ENCODE data around the gene EIPR1. TPM values are rescaled to one million over a fixed set of nuclear protein-coding genes. Genes with fewer than 3 reads are reported as not detected.

Gene EIPR1
- total and polyA plus RNA-seq, 10 of the 15 experiments (the other 5 are each of a cell fraction or from before 2014, with no cell fraction given) = 23.6 to 61.2 (median 42.2) TPM

DNA sequence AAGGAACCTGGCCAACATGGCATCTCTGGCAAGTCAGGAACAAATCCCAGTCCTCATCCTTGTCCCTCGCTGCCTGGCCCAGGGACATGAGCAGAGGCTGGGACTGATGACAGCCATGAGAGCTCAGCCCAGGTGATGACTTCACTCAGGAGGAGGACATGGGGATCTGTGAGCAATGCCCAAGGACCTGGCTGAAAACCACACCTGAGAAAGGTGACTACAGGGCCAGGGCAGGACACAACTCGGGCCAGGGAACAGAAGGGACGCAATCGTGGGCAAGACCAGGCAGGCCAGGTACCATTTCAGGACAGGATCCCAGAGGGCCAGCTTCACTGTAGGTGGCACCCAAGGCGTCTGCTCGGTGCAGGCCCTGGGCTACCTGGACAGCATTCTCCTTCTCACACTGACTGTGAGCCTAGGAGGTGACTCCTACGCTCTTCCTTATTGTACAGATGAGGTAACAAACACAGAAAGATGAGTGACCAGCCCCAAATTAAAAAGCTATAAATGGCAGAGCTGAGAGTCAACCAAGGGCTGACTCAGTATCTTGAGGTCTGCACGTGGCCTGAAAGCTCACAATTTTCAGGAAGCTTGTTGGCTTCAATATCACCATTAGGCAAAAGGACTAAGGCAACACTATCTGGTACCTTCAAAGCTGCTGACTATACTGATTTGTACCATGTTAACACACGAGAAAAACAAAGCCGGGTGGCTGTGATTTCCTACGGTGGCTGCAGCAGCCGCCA is 141.1 kb downstream of the EIPR1 start:
- peak overlapping the region; percentile 24; the same call in 1 of the 2 replicates for H3K27ac ChIP-seq (ENCODE audit: control insufficient read depth, insufficient read depth)
- H3K4me1 ChIP-seq (ENCODE audit: control insufficient read depth, insufficient read depth, low read length) = peaks cover 24% of the 10 kb centered on the region
- in situ Hi-C loops (cut with MboI) (no loop called here), intact Hi-C loops (cut with micrococcal nuclease; ENCODE audit: unreplicated experiment) (no loop called here)
- ChIA-PET POLR2A (interaction anchor here (0.7 to 1.4 kb wide), 2 partner anchors 11 to 348 kb away, joined by 3 to 4 read pairs; no protein-coding TSS in a partner anchor), SMC1A (ENCODE audit: uncharacterized antibody, unreplicated experiment) (interaction anchor here (5.7 kb wide), 1 partner anchor 12 kb away, joined by 25 read pairs; no protein-coding TSS in a partner anchor), CTCF (interaction anchor here (1.0 kb wide), 1 partner anchor 30 kb away, joined by 3 read pairs; no protein-coding TSS in a partner anchor), RAD21 (ENCODE audit: unreplicated experiment) (interaction anchor here (1.1 to 1.4 kb wide), 2 partner anchors 13 to 18 kb away, joined by 3 to 7 read pairs; no protein-coding TSS in a partner anchor)
- H3K4me3 ChIP-seq = no peak overlapping the region
- H3K9me3 ChIP-seq (replicated peaks; ENCODE audit: control insufficient read depth, insufficient read depth, low read length) = no peaks in the 10 kb centered on the region; the same call in 2 of the 3 replicates
- peaks cover 0 to 3% of the 10 kb centered on the region in 2 experiments; a peak in 2 of 4 replicates for H3K36me3 ChIP-seq (ENCODE audit: control insufficient read depth in 2 of 2, insufficient read depth in 2 of 2, low read length in 1 of 2)
- H2AFZ ChIP-seq (ENCODE audit: control insufficient read depth, low read depth, low read length) = no peak overlapping the region
- ATAC-seq = no peak
- no peaks in the 10 kb centered on the region; the same call in 1 of the 2 replicates for H3K79me2 ChIP-seq (ENCODE audit: control insufficient read depth, insufficient read depth, low read length)
- no peaks in the 10 kb centered on the region for H3K27me3 ChIP-seq (replicated peaks in 1 of 2; ENCODE audit: control insufficient read depth in 2 of 2, insufficient read depth in 2 of 2, low read length in 1 of 2)
- no peak overlapping the region for H3K9ac ChIP-seq (ENCODE audit: control insufficient read depth, insufficient read depth, low read length)
- no peak overlapping the region for H3K4me2 ChIP-seq (ENCODE audit: control insufficient read depth, insufficient read depth)
- no peak for TF ChIP-seq LARP7 (IDR thresholded peaks at IDR 0.05)
- TF ChIP-seq, protein P1, sequence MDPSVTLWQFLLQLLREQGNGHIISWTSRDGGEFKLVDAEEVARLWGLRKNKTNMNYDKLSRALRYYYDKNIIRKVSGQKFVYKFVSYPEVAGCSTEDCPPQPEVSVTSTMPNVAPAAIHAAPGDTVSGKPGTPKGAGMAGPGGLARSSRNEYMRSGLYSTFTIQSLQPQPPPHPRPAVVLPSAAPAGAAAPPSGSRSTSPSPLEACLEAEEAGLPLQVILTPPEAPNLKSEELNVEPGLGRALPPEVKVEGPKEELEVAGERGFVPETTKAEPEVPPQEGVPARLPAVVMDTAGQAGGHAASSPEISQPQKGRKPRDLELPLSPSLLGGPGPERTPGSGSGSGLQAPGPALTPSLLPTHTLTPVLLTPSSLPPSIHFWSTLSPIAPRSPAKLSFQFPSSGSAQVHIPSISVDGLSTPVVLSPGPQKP (IDR thresholded peaks at IDR 0.05; ENCODE audit: low read depth, low read length) = no peak
- TF ChIP-seq FOXM1 (IDR thresholded peaks at IDR 0.05; ENCODE audit: low read depth, low read length) = no peak
- TF ChIP-seq POLR2AphosphoS5 (IDR thresholded peaks at IDR 0.05; ENCODE audit: low read length) = no peak
- TF ChIP-seq ESRRA (IDR thresholded peaks at IDR 0.05; ENCODE audit: low read length) = no peak
- no peak for TF ChIP-seq RELA (IDR thresholded peaks at IDR 0.05; ENCODE audit: borderline replicate concordance, partially characterized antibody)
- TF ChIP-seq MYB (IDR thresholded peaks at IDR 0.05; ENCODE audit: borderline replicate concordance, low read depth, low read length) = no peak
- TF ChIP-seq SKIL (IDR thresholded peaks at IDR 0.05; ENCODE audit: low read depth, poor library complexity, severe bottlenecking) = no peak
- no peak for TF ChIP-seq RAD51 (IDR thresholded peaks at IDR 0.05)
- no peak for TF ChIP-seq BHLHE40 (IDR thresholded peaks at IDR 0.05; ENCODE audit: borderline replicate concordance in 1 of 2, low read depth in 2 of 2, low read length in 1 of 2)
- TF ChIP-seq SREBF1 (IDR thresholded peaks at IDR 0.05; ENCODE audit: low read length) = no peak
- no peak for TF ChIP-seq FOS (IDR thresholded peaks at IDR 0.05; ENCODE audit: borderline replicate concordance, extremely low read depth, insufficient read length)
- BruUV-seq (replicated peaks) = no TSS peak
- no peak for DNase-seq (ENCODE audit: low read depth, low spot score)
- no peaks in the 10 kb centered on the region for H4K20me1 ChIP-seq (ENCODE audit: control insufficient read depth, insufficient read depth)
- WGBS (ENCODE audit: insufficient coverage, insufficient replicate concordance, low lambda C conversion rate, missing lambda C conversion rate) = 87% methylated on average over 12 of the region's 12 CpGs
- FAIRE-seq = no peak
